Measurements from ENCODE around the gene MBNL1.

Gene MBNL1

GRCh38 chr3:152505926-152506325, 237.2 kb downstream of the MBNL1 start:
- no peak for DNase-seq (ENCODE audit: low read depth)
- no peak overlapping the region for H3K4me3 ChIP-seq (replicated peaks; ENCODE audit: low read depth, low read length)
- no peak for TF ChIP-seq CTCF (IDR thresholded peaks at IDR 0.05; ENCODE audit: low read length, missing control alignments)

GRCh38 chr3:152508705-152509104, 240.0 kb downstream of the MBNL1 start:
- peak; percentile 39 for DNase-seq (ENCODE audit: low read depth)
- TF ChIP-seq CTCF (IDR thresholded peaks at IDR 0.05; ENCODE audit: low read length, missing control alignments) = peak; percentile 28
- H3K4me3 ChIP-seq (replicated peaks; ENCODE audit: low read depth, low read length) = no peak overlapping the region

GRCh38 chr3:152511904-152512303, 243.2 kb downstream of the MBNL1 start:
- TF ChIP-seq CTCF (IDR thresholded peaks at IDR 0.05; ENCODE audit: low read length, missing control alignments) = no peak
- no peak for DNase-seq (ENCODE audit: low read depth)

GRCh38 chr3:152513301-152513960, 244.7 kb downstream of the MBNL1 start:
- no peak for TF ChIP-seq CTCF (IDR thresholded peaks at IDR 0.05; ENCODE audit: low read length, missing control alignments)
- no peak overlapping the region for H3K4me3 ChIP-seq (replicated peaks; ENCODE audit: low read depth, low read length)
- DNase-seq (ENCODE audit: low read depth) = no peak

More at GRCh38 chr3:152511904-152512303, 243.2 kb downstream of the MBNL1 start:
- no peak overlapping the region for H3K4me3 ChIP-seq (replicated peaks; ENCODE audit: low read depth, low read length)

Data from fibroblast of pulmonary artery (primary cell).